Stimulated activated CD4-positive, alpha-beta T cell treated with anti-CD3 and anti-CD28 coated beads, Interleukin-15, amount 100 ng/mL, for 24 hours (primary cell): ENCODE data around the gene NANOS2.

Experiments
- DNase-seq: peaks from one replicate; pipeline ENCODE4 v3.0.0-alpha.2; 2020

The NANOS2 gene

DNA sequence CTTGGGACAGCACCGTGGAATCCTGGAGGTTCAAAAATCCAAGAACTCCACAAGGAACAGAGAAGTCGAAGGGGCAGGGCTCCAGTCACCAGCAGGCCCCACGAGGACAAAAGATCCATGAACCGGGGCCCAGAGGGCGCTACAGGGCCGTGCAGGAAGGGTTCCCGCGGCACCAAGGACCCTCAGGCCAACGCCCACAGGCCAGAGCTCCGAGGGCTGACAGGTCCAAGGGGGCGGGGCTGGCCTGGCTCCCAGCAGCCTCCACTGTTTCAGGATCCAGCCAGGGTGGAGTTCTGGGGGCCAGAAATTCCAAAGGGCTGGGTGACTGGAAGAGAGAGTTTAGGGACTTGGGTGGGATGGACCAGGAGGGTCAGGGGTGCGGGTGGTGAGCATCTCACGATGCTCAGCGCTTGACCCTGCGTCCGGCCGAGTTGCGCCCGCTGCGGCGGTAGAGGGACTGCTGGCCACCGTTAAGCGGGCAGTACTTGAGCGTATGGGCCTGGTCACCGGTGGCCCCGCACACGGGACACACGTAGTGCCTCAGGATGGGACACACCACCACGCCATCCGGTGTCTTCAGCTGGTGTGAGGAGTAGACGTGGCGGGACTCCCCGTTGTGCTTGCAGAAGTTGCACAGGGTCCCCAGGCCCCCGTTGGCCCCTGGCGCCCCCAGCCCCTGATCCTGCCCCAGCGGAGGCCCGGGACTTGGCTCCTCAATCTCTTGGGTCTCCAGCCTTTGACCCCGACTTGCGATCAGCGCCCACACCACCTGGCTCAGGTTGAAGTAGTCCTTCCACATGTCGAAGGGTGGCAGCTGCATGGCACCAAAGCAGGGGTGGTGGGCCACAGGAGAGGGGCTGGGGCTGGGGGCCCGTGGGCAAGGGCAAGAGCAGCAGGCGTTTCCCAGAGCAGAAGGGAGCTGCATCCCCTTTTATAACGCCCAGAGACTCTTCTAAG lies at the start of gene NANOS2:
TSS of gene NANOS2 (minus strand) at position 905 of the 957 bp plus-strand sequence. CDS start at position 820, 85 bp downstream.
- no peak for DNase-seq

DNA sequence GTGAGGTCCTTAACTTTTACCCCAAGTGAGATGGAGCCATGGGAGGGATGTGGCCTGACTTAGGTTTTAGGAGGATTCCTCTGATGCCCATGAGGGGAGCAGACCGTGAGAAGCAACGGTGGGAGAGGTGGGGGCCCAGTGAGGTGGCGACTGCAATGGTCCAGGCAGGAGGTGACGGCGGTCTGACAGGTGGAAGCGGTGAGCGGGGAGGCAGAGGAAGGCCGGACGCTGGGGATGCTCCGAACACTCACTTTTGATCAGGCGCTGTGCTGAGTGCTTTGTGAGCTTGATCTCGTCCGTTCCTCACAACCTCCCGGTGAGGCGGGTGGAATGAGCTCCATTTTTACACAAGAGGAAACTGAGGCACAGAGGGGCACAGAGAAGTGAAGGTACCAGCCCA lies 47.4 kb upstream of the NANOS2 start:
- no peak for DNase-seq

DNA sequence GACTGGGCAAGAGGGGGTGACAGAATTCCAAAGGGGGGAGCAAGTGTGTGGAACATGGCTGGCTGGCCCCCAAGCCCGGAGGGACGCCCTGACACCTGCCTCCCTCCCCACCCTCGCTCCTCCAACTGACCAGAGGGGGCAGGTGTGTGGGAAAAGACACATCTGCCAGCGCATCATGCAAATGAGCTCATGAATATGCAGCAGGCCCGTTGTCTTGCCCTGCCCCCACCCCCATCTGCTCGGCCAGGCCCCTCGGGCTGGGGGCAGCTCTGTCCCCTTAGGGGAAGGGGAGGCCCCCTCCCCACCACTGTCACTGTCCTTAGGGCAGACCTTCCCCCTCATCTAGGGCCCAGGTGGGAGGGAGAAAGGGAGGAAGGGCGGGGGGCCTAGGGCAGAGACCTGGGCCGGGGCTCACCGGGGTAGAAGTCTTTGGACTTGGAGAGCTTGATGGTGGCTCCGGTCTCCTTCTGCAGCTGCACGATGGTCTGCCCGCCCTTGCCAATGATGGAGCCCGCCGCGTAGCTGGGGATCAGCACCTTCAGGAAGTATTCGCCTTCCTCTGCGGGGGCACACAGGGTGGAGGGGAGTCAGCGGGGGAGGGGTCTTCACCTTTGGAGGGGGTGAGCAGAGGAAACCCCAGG lies 46.1 kb upstream of the NANOS2 start:
- DNase-seq: no peak

- DNase-seq: no peak
Observed at GRCh38 chr19:45959517-45960025, 45.0 kb upstream of the NANOS2 start.

GRCh38 chr19:45958769-45959516 lies 44.4 kb upstream of the NANOS2 start:
- no peak for DNase-seq

GRCh38 chr19:45958320-45958719 lies 43.7 kb upstream of the NANOS2 start:
- no peak for DNase-seq

DNA sequence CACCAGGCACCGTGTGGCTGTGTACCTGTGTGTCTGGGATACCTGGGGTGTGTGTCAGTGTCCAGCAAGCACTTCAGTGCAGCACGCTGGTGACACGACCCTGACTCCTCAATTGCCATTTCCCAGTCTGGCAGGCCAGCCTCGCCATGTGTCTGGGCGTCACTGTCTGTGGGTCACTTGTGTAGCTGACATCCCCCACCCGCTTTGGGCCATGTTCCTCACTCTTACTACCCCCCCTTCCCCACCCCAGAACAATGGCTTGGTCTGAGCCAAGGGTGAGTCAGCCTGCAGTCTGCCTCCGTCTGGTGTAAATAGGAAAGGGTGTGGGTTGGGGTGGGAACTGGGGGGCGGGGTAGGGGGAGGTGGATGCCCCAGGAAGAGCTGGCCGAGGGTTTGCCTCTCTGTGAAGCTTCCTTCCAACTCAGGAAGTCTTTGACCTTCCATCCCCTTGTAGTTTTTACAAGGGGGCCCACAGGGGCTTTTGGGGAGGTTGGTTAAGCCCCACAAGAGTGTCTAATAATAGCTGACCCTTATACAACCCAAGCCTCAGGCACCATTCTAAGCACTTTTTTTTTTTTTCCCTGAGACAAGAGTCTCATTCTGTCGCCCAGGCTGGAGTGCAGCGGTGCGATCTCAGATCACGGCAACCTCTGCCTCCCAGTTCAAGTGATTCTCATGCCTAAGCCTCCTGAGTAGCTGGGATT lies 41.5 kb upstream of the NANOS2 start:
- DNase-seq: no peak

- DNase-seq: no peak
Observed at GRCh38 chr19:45954156-45954555, 39.6 kb upstream of the NANOS2 start.

- no peak for DNase-seq
Observed at GRCh38 chr19:45953676-45954075, 39.1 kb upstream of the NANOS2 start.

- DNase-seq: peak; percentile 61
Observed at GRCh38 chr19:45952686-45953505, 38.3 kb upstream of the NANOS2 start.

DNA sequence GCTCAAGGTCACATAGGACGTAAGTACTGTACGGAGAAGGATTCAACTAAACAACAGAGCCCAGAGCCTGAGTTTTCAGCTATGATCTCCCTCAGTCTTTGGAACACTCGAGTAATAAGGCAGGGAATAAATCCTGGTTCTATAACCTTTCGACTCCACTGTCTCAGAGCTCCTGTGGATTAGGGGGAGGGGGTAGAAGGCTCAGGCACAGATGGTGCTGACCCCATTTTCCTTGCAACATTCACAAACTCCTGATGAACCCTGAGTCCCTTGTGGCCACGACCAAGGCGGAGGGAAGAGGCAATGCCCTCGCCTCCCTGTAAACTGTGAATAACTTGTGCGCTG lies 37.7 kb upstream of the NANOS2 start:
- no peak for DNase-seq

DNA sequence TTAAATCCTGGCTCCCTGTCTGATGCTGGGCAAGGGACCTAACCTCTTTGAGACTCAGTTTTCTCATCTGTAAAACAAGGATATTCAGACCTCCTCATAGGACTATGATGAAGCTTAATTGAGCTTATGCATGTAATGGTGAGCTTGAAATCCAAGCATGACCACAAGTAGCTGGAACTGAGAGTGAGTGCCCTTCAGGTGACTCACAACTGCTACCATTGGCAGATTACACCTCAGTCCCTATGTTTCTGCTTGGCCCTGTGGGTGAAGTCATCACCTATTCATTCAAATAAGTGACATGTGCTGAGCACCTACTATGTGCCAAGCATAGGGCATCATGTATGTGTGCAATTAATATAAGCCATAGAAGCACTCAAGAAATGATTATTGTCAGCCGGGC lies 33.3 kb upstream of the NANOS2 start:
- no peak for DNase-seq

DNA sequence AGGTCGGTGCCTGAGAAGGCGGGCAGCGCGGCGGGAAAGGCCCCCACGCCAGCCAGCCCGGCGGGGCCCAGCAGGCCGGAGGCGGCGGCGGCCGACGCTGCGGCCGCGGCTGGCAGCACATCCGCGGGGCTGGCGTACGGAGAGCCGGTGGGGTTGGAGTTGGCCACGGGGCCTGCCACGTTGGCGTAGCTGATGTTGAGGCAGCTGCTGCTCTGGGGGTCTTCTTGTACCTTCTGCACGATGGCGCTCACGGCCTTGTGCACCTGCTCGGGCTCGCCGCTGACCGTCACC lies 25.9 kb upstream of the NANOS2 start:
- DNase-seq: no peak

- no peak for DNase-seq
Observed at GRCh38 chr19:45939792-45940514, 25.4 kb upstream of the NANOS2 start.

GRCh38 chr19:45938733-45939319 lies 24.2 kb upstream of the NANOS2 start:
- DNase-seq: no peak

DNA sequence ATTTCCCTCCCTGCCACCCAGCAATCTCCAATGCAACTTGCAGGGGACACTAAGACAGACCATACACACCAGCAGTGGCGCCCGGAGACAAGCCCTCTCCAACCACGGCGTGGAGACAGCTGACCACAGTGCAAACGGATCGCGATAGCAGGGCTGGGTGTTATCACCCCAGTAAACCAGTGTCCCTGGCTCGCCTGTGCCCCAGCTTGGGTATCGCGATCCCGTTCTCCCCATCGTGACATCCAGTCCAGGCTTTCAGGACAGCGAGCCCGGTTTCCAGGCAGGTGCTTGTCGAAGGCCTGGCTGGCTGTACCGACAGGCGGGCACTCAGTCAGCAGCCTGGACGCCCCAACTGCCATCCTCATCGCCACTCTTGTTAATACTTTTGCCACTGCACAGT lies 20.7 kb upstream of the NANOS2 start:
- no peak for DNase-seq

DNA sequence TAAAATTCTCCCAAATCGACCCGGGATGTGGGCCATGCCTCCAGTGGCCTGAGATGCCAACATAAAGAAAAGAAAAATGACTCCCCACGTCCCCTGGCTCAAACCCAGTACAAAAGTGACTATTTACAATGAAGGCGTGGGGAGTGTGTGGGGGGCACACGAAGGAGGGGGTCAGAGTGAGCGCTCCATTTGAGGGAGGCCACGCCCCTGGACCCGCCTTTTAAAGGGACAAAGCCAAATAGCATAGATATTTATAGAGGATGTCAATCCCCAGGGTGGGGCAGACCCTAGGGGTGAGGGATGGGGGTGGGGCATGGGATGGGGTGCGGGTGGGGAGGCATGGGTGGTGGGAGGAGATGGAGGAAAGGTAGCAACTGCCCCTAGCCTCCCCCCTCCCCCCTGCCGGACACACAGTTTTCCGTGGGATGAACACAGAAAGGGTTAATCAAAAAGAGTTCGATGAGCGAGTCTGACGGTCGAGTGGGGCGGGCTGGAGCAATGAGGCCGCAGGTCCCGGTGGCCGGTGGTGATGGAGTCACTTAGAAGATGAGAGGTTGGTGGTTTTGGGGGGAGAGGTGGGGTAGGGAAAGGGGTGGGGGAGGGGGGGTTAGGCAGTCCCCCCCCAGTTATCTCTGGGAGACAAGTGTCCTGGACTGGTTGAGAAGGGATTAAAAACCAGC lies 20.1 kb upstream of the NANOS2 start:
- DNase-seq: no peak

DNA sequence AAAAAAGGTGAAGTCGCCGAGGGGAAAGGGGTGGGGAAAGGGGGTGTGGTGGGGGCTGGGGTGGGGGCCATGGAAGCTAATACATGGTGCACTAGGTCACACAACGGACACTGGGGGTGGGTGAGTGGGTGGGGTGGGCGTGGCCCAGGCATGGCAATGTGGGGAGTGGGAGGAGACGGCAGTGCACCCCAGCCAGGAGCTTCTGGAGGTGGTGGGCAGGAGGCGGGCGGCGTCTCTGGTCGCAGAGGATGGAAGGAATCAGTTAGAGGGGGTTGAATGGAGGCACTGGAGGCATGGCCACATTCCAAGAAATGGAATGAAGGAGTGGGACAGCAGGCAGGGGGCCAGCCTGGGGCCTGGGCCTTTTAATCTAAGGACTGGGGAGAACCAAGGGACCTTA lies 19.2 kb upstream of the NANOS2 start:
- no peak for DNase-seq

DNA sequence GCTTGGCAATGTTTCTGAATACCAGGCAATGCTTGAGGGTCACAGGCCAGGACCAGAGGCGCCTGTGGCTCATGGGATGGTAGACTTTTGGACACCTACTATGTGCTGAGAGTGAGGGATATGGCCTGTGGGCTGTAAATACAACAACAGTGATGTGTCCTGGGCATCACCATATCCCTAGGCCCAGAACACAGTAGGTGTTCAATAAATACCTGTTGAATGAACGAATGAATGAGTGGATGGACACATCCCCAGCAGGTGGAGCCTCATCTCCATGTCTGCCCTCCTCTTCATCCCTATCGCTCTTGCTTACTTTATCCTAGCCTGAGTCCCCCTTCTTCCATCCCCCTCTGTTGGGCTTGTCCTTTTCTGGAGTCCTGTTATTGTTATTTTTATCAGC lies 16.5 kb upstream of the NANOS2 start:
- no peak for DNase-seq

GRCh38 chr19:45929247-45929646 lies 14.7 kb upstream of the NANOS2 start:
- DNase-seq: no peak
